Tongue (tissue), 2 donors: ENCODE results near the gene TGFBR2. TPM values are rescaled to one million over a fixed set of nuclear protein-coding genes. Genes with fewer than 3 reads are reported as not detected.
"Not testable (repeated sequence)": the region's sequence is repeated elsewhere in the genome, so short reads cannot be mapped to it uniquely, and the experiment has no call there.

Source experiments
- DNase-seq: peaks from one replicate; pipeline ENCODE4 v3.0.0-alpha.2; 2015
- total RNA-seq: library from RNA; depleted of rRNA; stranded (reverse); fragments of >200 nt; gene quantifications from one replicate; pipeline ENCODE4 v1.2.3, GENCODE V29; 2014

Gene TGFBR2
- total RNA-seq, 1 donor from 2014 or later: 98.7 TPM

- DNase-seq: no peak
Measured at GRCh38 chr3:30619318-30619717, 12.9 kb downstream of the TGFBR2 start.

GRCh38 chr3:30620402-30621360 lies 14.3 kb downstream of the TGFBR2 start:
- DNase-seq: no peak

- no peak for DNase-seq
Measured at GRCh38 chr3:30621576-30621975, 15.2 kb downstream of the TGFBR2 start.

- no peak for DNase-seq
Measured at GRCh38 chr3:30622047-30622545, 15.7 kb downstream of the TGFBR2 start.

- DNase-seq: no peak
Measured at GRCh38 chr3:30622790-30623189, 16.4 kb downstream of the TGFBR2 start.

GRCh38 chr3:30623351-30623750 lies 16.9 kb downstream of the TGFBR2 start:
- DNase-seq: no peak

- DNase-seq: not testable (repeated sequence)
Measured at GRCh38 chr3:30624480-30624879, 18.1 kb downstream of the TGFBR2 start.

- no peak for DNase-seq
Measured at GRCh38 chr3:30625541-30626438, 19.4 kb downstream of the TGFBR2 start.

- no peak for DNase-seq
Measured at GRCh38 chr3:30626443-30627180, 20.2 kb downstream of the TGFBR2 start.

- peak; percentile 73 for DNase-seq
Measured at GRCh38 chr3:30628205-30628900, 22.0 kb downstream of the TGFBR2 start.

- DNase-seq: peak; percentile 44
Measured at GRCh38 chr3:30628901-30629590, 22.6 kb downstream of the TGFBR2 start.

GRCh38 chr3:30629746-30630145 lies 23.3 kb downstream of the TGFBR2 start:
- DNase-seq: peak; percentile 18

- no peak for DNase-seq
Measured at GRCh38 chr3:30630238-30631030, 24.0 kb downstream of the TGFBR2 start.

- no peak for DNase-seq
Measured at GRCh38 chr3:30631243-30631904, 25.0 kb downstream of the TGFBR2 start.

GRCh38 chr3:30632065-30632464 lies 25.7 kb downstream of the TGFBR2 start:
- DNase-seq: no peak

GRCh38 chr3:30632521-30632920 lies 26.1 kb downstream of the TGFBR2 start:
- DNase-seq: no peak

- DNase-seq: no peak
Measured at GRCh38 chr3:30633718-30634117, 27.3 kb downstream of the TGFBR2 start.

- no peak for DNase-seq
Measured at GRCh38 chr3:30634761-30635735, 28.6 kb downstream of the TGFBR2 start.
